NCI-H2029 (cell line): Measurements from ENCODE around the gene HLCS.

Experiments used
- DNase-seq: peaks from one replicate; lab custom pipeline; 2025; lab: John Stamatoyannopoulos, UW

HLCS gene

GRCh38 chr21:36701756-36702621 is 264.5 kb downstream of the HLCS start:
- DNase-seq = no peak

- DNase-seq = no peak
Observed at GRCh38 chr21:36700971-36701755, 265.3 kb downstream of the HLCS start.
